ENCODE results near the gene ABCC4. TPM values are rescaled to one million over a fixed set of nuclear protein-coding genes. Genes with fewer than 3 reads are reported as not detected.

Gene ABCC4
- total RNA-seq, 1 donor from 2014 or later, result 2.5 TPM

GRCh38 chr13:95049772-95050171 lies 251.5 kb downstream of the ABCC4 start:
- DNase-seq (no peak), ATAC-seq (ENCODE audit: poor library complexity) (no peak)
- intact Hi-C loops (cut with DNase I), result no loop called here

GRCh38 chr13:95044452-95045205 lies 256.6 kb downstream of the ABCC4 start:
- intact Hi-C loops (cut with DNase I), result no loop called here
- DNase-seq, result no peak
- ATAC-seq (ENCODE audit: poor library complexity), result no peak

GRCh38 chr13:95039415-95039814 lies 261.8 kb downstream of the ABCC4 start:
- no peak for ATAC-seq (ENCODE audit: poor library complexity)
- DNase-seq, result no peak
- intact Hi-C loops (cut with DNase I), result no loop called here

GRCh38 chr13:95038949-95039348 lies 262.3 kb downstream of the ABCC4 start:
- no peak for ATAC-seq (ENCODE audit: poor library complexity)

GRCh38 chr13:95035311-95036109 lies 265.7 kb downstream of the ABCC4 start:
- intact Hi-C loops (cut with DNase I), result no loop called here
- no peak for ATAC-seq (ENCODE audit: poor library complexity)
- no peak for DNase-seq

More at GRCh38 chr13:95038949-95039348, 262.3 kb downstream of the ABCC4 start:
- intact Hi-C loops (cut with DNase I), result no loop called here
- DNase-seq, result no peak

GRCh38 chr13:95033890-95034289 lies 267.4 kb downstream of the ABCC4 start:
- ATAC-seq (ENCODE audit: poor library complexity), result no peak

GRCh38 chr13:95032121-95032520 lies 269.1 kb downstream of the ABCC4 start:
- ATAC-seq (ENCODE audit: poor library complexity) (no peak), DNase-seq (no peak)
- intact Hi-C loops (cut with DNase I), result no loop called here

More at GRCh38 chr13:95033890-95034289, 267.4 kb downstream of the ABCC4 start:
- intact Hi-C loops (cut with DNase I), result no loop called here
- no peak for DNase-seq

GRCh38 chr13:95030821-95031343 lies 270.4 kb downstream of the ABCC4 start:
- no peak for ATAC-seq (ENCODE audit: poor library complexity)
- DNase-seq, result no peak
- intact Hi-C loops (cut with DNase I), result no loop called here

GRCh38 chr13:95027638-95028037 lies 273.6 kb downstream of the ABCC4 start:
- ATAC-seq (ENCODE audit: poor library complexity), result no peak
- intact Hi-C loops (cut with DNase I), result no loop called here
- no peak for DNase-seq

GRCh38 chr13:95025116-95025515 lies 276.1 kb downstream of the ABCC4 start:
- DNase-seq, result no peak
- intact Hi-C loops (cut with DNase I), result no loop called here
- ATAC-seq (ENCODE audit: poor library complexity), result no peak

- intact Hi-C loops (cut with DNase I), result no loop called here
- ATAC-seq (ENCODE audit: poor library complexity) (no peak), DNase-seq (no peak)
Observed at GRCh38 chr13:95023405-95023804, 277.8 kb downstream of the ABCC4 start.

GRCh38 chr13:95020298-95020987 lies 280.8 kb downstream of the ABCC4 start:
- no peak for ATAC-seq (ENCODE audit: poor library complexity)
- intact Hi-C loops (cut with DNase I), result no loop called here
- DNase-seq, result no peak

GRCh38 chr13:95019886-95020285 lies 281.4 kb downstream of the ABCC4 start:
- intact Hi-C loops (cut with DNase I), result no loop called here
- ATAC-seq (ENCODE audit: poor library complexity) (no peak), DNase-seq (no peak)

GRCh38 chr13:95007322-95007721 lies 293.9 kb downstream of the ABCC4 start:
- intact Hi-C loops (cut with DNase I), result no loop called here
- ATAC-seq (ENCODE audit: poor library complexity) (no peak), DNase-seq (no peak)

- intact Hi-C loops (cut with DNase I), result no loop called here
- DNase-seq (no peak), ATAC-seq (ENCODE audit: poor library complexity) (no peak)
Observed at GRCh38 chr13:95005300-95005699, 296.0 kb downstream of the ABCC4 start.

- no peak for DNase-seq
- ATAC-seq (ENCODE audit: poor library complexity), result no peak
- intact Hi-C loops (cut with DNase I), result no loop called here
Observed at GRCh38 chr13:95003019-95003813, 298.0 kb downstream of the ABCC4 start.

GRCh38 chr13:95002126-95002525 lies 299.1 kb downstream of the ABCC4 start:
- no peak for ATAC-seq (ENCODE audit: poor library complexity)
- intact Hi-C loops (cut with DNase I), result no loop called here
- no peak for DNase-seq

GRCh38 chr13:94999871-95000270 lies 301.4 kb downstream of the ABCC4 start:
- intact Hi-C loops (cut with DNase I), result no loop called here
- ATAC-seq (ENCODE audit: poor library complexity) (no peak), DNase-seq (no peak)

GRCh38 chr13:94997126-94997525 lies 304.1 kb downstream of the ABCC4 start:
- DNase-seq (no peak), ATAC-seq (ENCODE audit: poor library complexity) (no peak)
- intact Hi-C loops (cut with DNase I), result no loop called here
